Stimulated activated memory B cell treated with anti-CD40 and anti-IgM and Interleukin-4, amounts not matched to agents 10 μg/mL and 1 μg/mL and 100 μg/mL, for 72 hours (primary cell): ENCODE measurements around the gene UQCRH.

Experiments
- ATAC-seq: fragments of 150-1000 bp; cut with Tn5 transposase; 2 replicates; pipeline ENCODE4 v1.10.0; 2021
- H3K27ac Mint-ChIP-seq: one replicate; pipeline ENCODE4 v1.8.0; 2022; ENCODE audit warnings: mild to moderate bottlenecking, mixed read lengths
- H3K27me3 Mint-ChIP-seq: one replicate; pipeline ENCODE4 v1.8.0; 2022; ENCODE audit warnings: mixed read lengths
- H3K36me3 Mint-ChIP-seq: one replicate; pipeline ENCODE4 v1.8.0; 2022; ENCODE audit warnings: mixed read lengths
- H3K4me1 Mint-ChIP-seq: one replicate; pipeline ENCODE4 v1.8.0; 2022; ENCODE audit warnings: mixed read lengths
- H3K4me3 Mint-ChIP-seq: one replicate; pipeline ENCODE4 v1.8.0; 2022; ENCODE audit warnings: mild to moderate bottlenecking, moderate library complexity, mixed read lengths
- H3K9me3 Mint-ChIP-seq: one replicate; pipeline ENCODE4 v1.8.0; 2022; ENCODE audit warnings: mixed read lengths

The UQCRH gene

GRCh38 chr1:46285730-46286477 lies 17.6 kb upstream of the UQCRH start:
- no peak overlapping the region for H3K4me3 Mint-ChIP-seq
- ATAC-seq, result no peak
- no peaks in the 10 kb centered on the region for H3K9me3 Mint-ChIP-seq
- H3K36me3 Mint-ChIP-seq, result peaks cover 61% of the 10 kb centered on the region
- no peaks in the 10 kb centered on the region for H3K27me3 Mint-ChIP-seq
- H3K27ac Mint-ChIP-seq, result no peak overlapping the region
- H3K4me1 Mint-ChIP-seq, result no peaks in the 10 kb centered on the region

- H3K4me3 Mint-ChIP-seq, result no peak overlapping the region
- no peaks in the 10 kb centered on the region for H3K9me3 Mint-ChIP-seq
- H3K27ac Mint-ChIP-seq, result no peak overlapping the region
- no peaks in the 10 kb centered on the region for H3K27me3 Mint-ChIP-seq
- no peaks in the 10 kb centered on the region for H3K4me1 Mint-ChIP-seq
- no peak for ATAC-seq
- H3K36me3 Mint-ChIP-seq, result peaks cover 40% of the 10 kb centered on the region
Observed at GRCh38 chr1:46288485-46289133, 14.9 kb upstream of the UQCRH start.

GRCh38 chr1:46289134-46289494 lies 14.4 kb upstream of the UQCRH start:
- no peaks in the 10 kb centered on the region for H3K9me3 Mint-ChIP-seq
- H3K36me3 Mint-ChIP-seq, result peaks cover 36% of the 10 kb centered on the region
- no peak overlapping the region for H3K4me3 Mint-ChIP-seq
- H3K27ac Mint-ChIP-seq, result no peak overlapping the region
- no peaks in the 10 kb centered on the region for H3K27me3 Mint-ChIP-seq
- H3K4me1 Mint-ChIP-seq, result no peaks in the 10 kb centered on the region
- ATAC-seq, result no peak

GRCh38 chr1:46289976-46290375 lies 13.5 kb upstream of the UQCRH start:
- Mint-ChIP-seq H3K36me3 (peaks cover 30% of the 10 kb centered on the region), H3K9me3 (no peaks in the 10 kb centered on the region), H3K27me3 (no peaks in the 10 kb centered on the region), H3K4me1 (no peaks in the 10 kb centered on the region), H3K27ac (no peak overlapping the region), H3K4me3 (no peak overlapping the region)
- no peak for ATAC-seq

GRCh38 chr1:46295306-46295705 lies 8.2 kb upstream of the UQCRH start:
- Mint-ChIP-seq H3K9me3 (no peaks in the 10 kb centered on the region), H3K27me3 (no peaks in the 10 kb centered on the region), H3K36me3 (peaks cover 44% of the 10 kb centered on the region), H3K4me1 (peaks cover 2% of the 10 kb centered on the region), H3K4me3 (no peak overlapping the region), H3K27ac (no peak overlapping the region)
- ATAC-seq, result no peak

GRCh38 chr1:46298387-46298786 lies 5.1 kb upstream of the UQCRH start:
- peaks cover 48% of the 10 kb centered on the region for H3K36me3 Mint-ChIP-seq
- H3K27me3 Mint-ChIP-seq, result no peaks in the 10 kb centered on the region
- no peaks in the 10 kb centered on the region for H3K9me3 Mint-ChIP-seq
- peaks cover 25% of the 10 kb centered on the region for H3K4me1 Mint-ChIP-seq
- H3K27ac Mint-ChIP-seq, result no peak overlapping the region
- no peak for ATAC-seq
- no peak overlapping the region for H3K4me3 Mint-ChIP-seq

GRCh38 chr1:46300673-46301405 lies 2.7 kb upstream of the UQCRH start:
- Mint-ChIP-seq H3K9me3 (no peaks in the 10 kb centered on the region), H3K4me3 (peak overlapping the region; percentile 92), H3K36me3 (peaks cover 45% of the 10 kb centered on the region), H3K27ac (peak overlapping the region; percentile 95), H3K4me1 (peaks cover 32% of the 10 kb centered on the region), H3K27me3 (no peaks in the 10 kb centered on the region)
- no peak for ATAC-seq

GRCh38 chr1:46301406-46301807 lies 2.1 kb upstream of the UQCRH start:
- Mint-ChIP-seq H3K4me3 (peak overlapping the region; percentile 92), H3K4me1 (peaks cover 32% of the 10 kb centered on the region), H3K36me3 (peaks cover 40% of the 10 kb centered on the region), H3K27me3 (no peaks in the 10 kb centered on the region), H3K27ac (peak overlapping the region; percentile 95), H3K9me3 (no peaks in the 10 kb centered on the region)
- no peak for ATAC-seq

GRCh38 chr1:46301808-46302640 lies 1.5 kb upstream of the UQCRH start:
- H3K36me3 Mint-ChIP-seq, result peaks cover 34% of the 10 kb centered on the region
- ATAC-seq, result peak; percentile 63
- peaks cover 34% of the 10 kb centered on the region for H3K4me1 Mint-ChIP-seq
- peak overlapping the region; percentile 95 for H3K27ac Mint-ChIP-seq
- H3K27me3 Mint-ChIP-seq, result no peaks in the 10 kb centered on the region
- H3K9me3 Mint-ChIP-seq, result no peaks in the 10 kb centered on the region
- H3K4me3 Mint-ChIP-seq, result peak overlapping the region; percentile 92

GRCh38 chr1:46302641-46303037 lies 859 bp upstream of the UQCRH start:
- Mint-ChIP-seq H3K4me1 (peaks cover 40% of the 10 kb centered on the region), H3K9me3 (no peaks in the 10 kb centered on the region)
- peak; percentile 41 for ATAC-seq

GRCh38 chr1:46303872-46304326 lies 401 bp downstream of the UQCRH start:
- Mint-ChIP-seq H3K36me3 (peaks cover 36% of the 10 kb centered on the region), H3K27ac (peak overlapping the region; percentile 95), H3K4me1 (peaks cover 53% of the 10 kb centered on the region), H3K9me3 (no peaks in the 10 kb centered on the region), H3K4me3 (peak overlapping the region; percentile 92), H3K27me3 (no peaks in the 10 kb centered on the region)
- no peak for ATAC-seq

More at GRCh38 chr1:46302641-46303037, 859 bp upstream of the UQCRH start:
- H3K36me3 Mint-ChIP-seq, result peaks cover 33% of the 10 kb centered on the region
- H3K27ac Mint-ChIP-seq, result peak overlapping the region; percentile 95
- H3K27me3 Mint-ChIP-seq, result no peaks in the 10 kb centered on the region
- H3K4me3 Mint-ChIP-seq, result peak overlapping the region; percentile 92

- peaks cover 40% of the 10 kb centered on the region for H3K36me3 Mint-ChIP-seq
- H3K27ac Mint-ChIP-seq, result no peak overlapping the region
- H3K27me3 Mint-ChIP-seq, result no peaks in the 10 kb centered on the region
- H3K4me3 Mint-ChIP-seq, result peak overlapping the region; percentile 61
- ATAC-seq, result no peak
- H3K9me3 Mint-ChIP-seq, result no peaks in the 10 kb centered on the region
- H3K4me1 Mint-ChIP-seq, result peaks cover 46% of the 10 kb centered on the region
Observed at GRCh38 chr1:46306159-46306530, 2.6 kb downstream of the UQCRH start.

GRCh38 chr1:46309401-46310159 lies 6.1 kb downstream of the UQCRH start:
- no peak overlapping the region for H3K27ac Mint-ChIP-seq
- H3K4me3 Mint-ChIP-seq, result no peak overlapping the region
- peaks cover 24% of the 10 kb centered on the region for H3K4me1 Mint-ChIP-seq
- H3K9me3 Mint-ChIP-seq, result no peaks in the 10 kb centered on the region
- H3K36me3 Mint-ChIP-seq, result peaks cover 50% of the 10 kb centered on the region
- no peak for ATAC-seq
- no peaks in the 10 kb centered on the region for H3K27me3 Mint-ChIP-seq

GRCh38 chr1:46310321-46310720 lies 6.8 kb downstream of the UQCRH start:
- Mint-ChIP-seq H3K27ac (no peak overlapping the region), H3K4me1 (peaks cover 24% of the 10 kb centered on the region), H3K27me3 (no peaks in the 10 kb centered on the region), H3K9me3 (no peaks in the 10 kb centered on the region), H3K4me3 (no peak overlapping the region), H3K36me3 (peaks cover 55% of the 10 kb centered on the region)
- no peak for ATAC-seq
